Heart right ventricle (tissue), 16 donors: ENCODE measurements around the gene OR8D1. TPM values are rescaled to one million over a fixed set of nuclear protein-coding genes. Genes with fewer than 3 reads are reported as not detected.
"Not testable (repeated sequence)": the region's sequence is repeated elsewhere in the genome, so short reads cannot be mapped to it uniquely, and the experiment has no call there.

ENCODE experiments used
- ATAC-seq, 8 donors: fragments of 200-7000 bp; cut with Tn5 transposase; one replicate each; pipeline ENCODE4 v1.9.1; 2020; ENCODE audit warnings: mild to moderate bottlenecking in 8 of 8, moderate library complexity in 8 of 8, moderate number of reproducible peaks in 1 of 8
- DNase-seq, 2 donors: peaks; one replicate each; pipeline ENCODE4 v3.0.0-alpha.2; 2020
- H3K27ac ChIP-seq, 10 donors: fragments of 200-600 bp; sonication (generic) in 2 of 10; one replicate each; pipeline versions ENCODE4 v1.5.0 to v1.8.0; 2020 to 2022; ENCODE audit warnings: mild to moderate bottlenecking in 3 of 10
- H3K27me3 ChIP-seq, 7 donors: fragments of 200-600 bp; one replicate each; pipeline ENCODE4 v1.8.0; 2021 to 2022; ENCODE audit warnings: mild to moderate bottlenecking in 2 of 7
- H3K36me3 ChIP-seq, 9 donors: fragments of 200-600 bp; sonication (generic) in 1 of 9; one replicate each; pipeline versions ENCODE4 v1.5.0 to v1.8.0; 2020 to 2022; ENCODE audit warnings: mild to moderate bottlenecking in 2 of 9
- H3K4me1 ChIP-seq, 9 donors: fragments of 200-600 bp; sonication (generic) in 1 of 9; one replicate each; pipeline versions ENCODE4 v1.5.0 to v1.8.0; 2020 to 2022; ENCODE audit warnings: mild to moderate bottlenecking in 4 of 9
- H3K4me3 ChIP-seq, 10 donors: fragments of 200-600 bp; sonication (generic) in 2 of 10; one replicate each; pipeline versions ENCODE4 v1.5.0 to v1.8.0; 2020 to 2022; ENCODE audit warnings: mild to moderate bottlenecking in 7 of 10, moderate library complexity in 2 of 10
- H3K9me3 ChIP-seq, 11 donors: fragments of 200-600 bp in 10 of 11; sonication (generic) in 2 of 11; one replicate each; pipeline versions ENCODE4 v1.5.0 to v1.8.0; 2013 to 2022; ENCODE audit warnings: mild to moderate bottlenecking in 2 of 11, control low read depth in 1 of 11, moderate library complexity in 1 of 11
- CTCF ChIP-seq, 9 donors: fragments of 200-600 bp; sonication (generic) in 2 of 9; IDR thresholded peaks; one replicate each; pipeline versions ENCODE4 v1.5.0 to v1.8.0; 2021 to 2022; ENCODE audit warnings: antibody characterized with exemption in 9 of 9, mild to moderate bottlenecking in 5 of 9, moderate library complexity in 1 of 9
- WGBS, 2 donors: extraction: QIAGEN DNeasy Blood & Tissue Kit; methylation state at CpG; one replicate each; pipeline ENCODE4 v1.1.7; 2013; ENCODE audit warnings: inconsistent platforms in 1 of 2; 5-methylcytosine and 5-hydroxymethylcytosine counted together
- intact Hi-C, 10 donors: fragments of 100-400 bp; cut with DNase I; formaldehyde crosslinking; loops; one replicate each; pipeline versions ENCODE4 v1.11.1 to v1.14.2; 2022
- polyA plus RNA-seq, 2 donors: library from polyadenylated mRNA; stranded (reverse); fragments of 200-250 nt; gene quantifications; one replicate each; pipeline ENCODE4 v1.2.3, GENCODE V29; 2013
- total RNA-seq, 10 donors: library from RNA; stranded (reverse); fragmentation: NEBNext Ultra II Directional in 3 of 10; extraction: Animal tissue kit (Norgen Biotek cat#: 25700) in 3 of 10; gene quantifications; one replicate each; pipeline versions ENCODE4 v1.2.1 to v1.2.4, GENCODE V29; 2021 to 2023
- donor health status: Arrhythmogenic right ventricular cardiomyopathy.
- donor health status: ischemic (EF 13 %, LVEDD 7.1; RV severe dilation, severe dysfunction).
- donor health status: healthy with polysubstance abuse.
- donor health status: DM: no; HTN: yes; CAD: no.
- donor health status: DM: no; HTN: no; CAD: no.
- donor health status: ischemic (EF 25% LVEDD 6.9; RV normal size, moderate dysfunction).
- donor health status: ischemic (EF 25% LVEDD 5.7; RV mildly dilated, moderate dysfunction).
- donor health status: healthy.
- donor health status: DM: yes; HTN: yes; CAD: no.
- donor health status: Ischemic cardiomyopathy.
- donor health status: ischemic (EF 35%, LVEDD 5.7; RV mildly dilated, moderate dysfunction).
- donor health status: nonischemic (EF 11% LVEDD 7.7; RV severe dilation, severe dysfunction).
- donor health status: DM: yes; HTN: yes; CAD: no.
- donor health status: PGD.
- donor health status: ischemic (EF 29% LVEDD 5.4; RV normal size, mild dysfunction).
- donor health status: nonischemic (EF 23%, LVEDD 6.1; RV moderate dilation, normal function).

The OR8D1 gene
- total and polyA plus RNA-seq, 12 donors = not detected

GRCh38 chr11:124277207-124277606, 36.5 kb downstream of the OR8D1 start:
- intact Hi-C loops = no loop called here
- ATAC-seq (no peak), DNase-seq (no peak)
- Histone ChIP-seq H3K36me3 (no peaks in the 10 kb centered on the region), H3K9me3 (peaks cover 0 to 21% (median 0%) of the 10 kb centered on the region in 11 donors), H3K27ac (no peak overlapping the region), H3K27me3 (no peaks in the 10 kb centered on the region), H3K4me3 (no peak overlapping the region), H3K4me1 (no peaks in the 10 kb centered on the region)
- TF ChIP-seq CTCF (IDR thresholded peaks at IDR 0.05) = no peak
- 83 to 90% methylated on average over 3 of the region's 3 CpGs for WGBS, 2 donors

- DNase-seq = no peak
- Histone ChIP-seq H3K27me3 (no peaks in the 10 kb centered on the region), H3K4me1 (no peaks in the 10 kb centered on the region), H3K9me3 (peaks cover 0 to 11% (median 0%) of the 10 kb centered on the region in 11 donors), H3K27ac (no peak overlapping the region), H3K4me3 (no peak overlapping the region), H3K36me3 (no peaks in the 10 kb centered on the region)
- TF ChIP-seq CTCF (IDR thresholded peaks at IDR 0.05) = no peak
- no peak for ATAC-seq
- intact Hi-C loops = no loop called here
- WGBS, 2 donors = 44 to 54% methylated on average over 1 of the region's 1 CpG
Measured at GRCh38 chr11:124276081-124276480, 37.7 kb downstream of the OR8D1 start.

- H3K36me3 ChIP-seq = no peaks in the 10 kb centered on the region
- H3K27ac ChIP-seq = no peak overlapping the region
- H3K4me3 ChIP-seq = no peak overlapping the region
- no peaks in the 10 kb centered on the region for H3K9me3 ChIP-seq
- H3K27me3 ChIP-seq = no peaks in the 10 kb centered on the region
- intact Hi-C loops = no loop called here
- DNase-seq = no peak
- no peaks in the 10 kb centered on the region for H3K4me1 ChIP-seq
- no peak for ATAC-seq
- 76 to 86% methylated on average over 2 of the region's 2 CpGs for WGBS, 2 donors
- TF ChIP-seq CTCF (IDR thresholded peaks at IDR 0.05) = no peak
Measured at GRCh38 chr11:124274000-124274399, 39.7 kb downstream of the OR8D1 start.

GRCh38 chr11:124270886-124271285, 42.9 kb downstream of the OR8D1 start:
- WGBS, 2 donors = 47 to 61% methylated on average over 7 of the region's 7 CpGs
- H3K27me3 ChIP-seq, H3K27ac ChIP-seq, H3K4me1 ChIP-seq, H3K36me3 ChIP-seq, DNase-seq, ATAC-seq, intact Hi-C loops, H3K4me3 ChIP-seq, H3K9me3 ChIP-seq: not testable (repeated sequence)

- ATAC-seq, intact Hi-C loops, DNase-seq, H3K27me3 ChIP-seq, H3K9me3 ChIP-seq, H3K36me3 ChIP-seq, H3K4me1 ChIP-seq, H3K4me3 ChIP-seq: not testable (repeated sequence)
- H3K27ac ChIP-seq = peak overlapping the region in 1 of 10 donors; percentile 29
- WGBS, 2 donors = 69 to 70% methylated on average over 4 of the region's 4 CpGs
Measured at GRCh38 chr11:124265041-124265440, 48.7 kb downstream of the OR8D1 start.
